ENCODE results near the gene CNNM3.

Gene CNNM3

DNA sequence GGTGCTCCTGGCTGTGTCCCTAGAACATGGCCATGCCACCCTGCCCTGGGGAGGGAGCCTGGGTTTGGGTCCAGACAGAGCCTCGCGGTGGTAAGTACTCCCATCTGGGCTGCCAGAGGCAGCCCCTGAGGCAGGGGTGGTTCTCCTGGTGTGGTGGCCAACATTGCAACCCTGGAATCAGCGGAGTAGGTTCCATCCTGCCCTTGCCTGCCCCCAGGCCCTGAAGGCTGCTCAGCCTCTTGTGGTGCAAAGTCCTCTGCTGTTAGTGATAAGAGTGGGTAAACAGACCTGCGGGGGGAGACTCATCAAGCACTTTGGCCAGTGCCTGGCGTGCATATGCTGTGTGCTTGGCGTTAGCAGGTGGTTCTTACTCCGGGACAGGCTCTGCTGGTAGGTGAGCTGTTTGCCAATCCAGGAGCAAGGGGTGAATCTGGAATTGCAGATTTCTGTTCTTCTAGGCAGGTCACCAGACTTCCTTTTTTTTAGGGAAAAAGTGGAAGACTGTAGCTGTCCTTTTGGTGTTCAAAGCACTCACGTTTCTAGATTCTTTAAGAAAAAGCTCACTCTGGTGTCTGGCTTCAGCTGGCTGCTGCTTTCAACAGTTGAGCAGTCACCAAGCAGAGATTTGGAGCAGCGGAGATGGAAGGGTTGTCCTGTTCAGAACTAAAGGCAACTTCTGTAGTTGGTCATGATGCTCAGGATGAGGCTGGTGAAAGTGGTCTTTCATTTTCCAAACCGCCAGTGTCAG, 3.2 kb downstream of the CNNM3 start:
- DNase-seq: no peak

DNA sequence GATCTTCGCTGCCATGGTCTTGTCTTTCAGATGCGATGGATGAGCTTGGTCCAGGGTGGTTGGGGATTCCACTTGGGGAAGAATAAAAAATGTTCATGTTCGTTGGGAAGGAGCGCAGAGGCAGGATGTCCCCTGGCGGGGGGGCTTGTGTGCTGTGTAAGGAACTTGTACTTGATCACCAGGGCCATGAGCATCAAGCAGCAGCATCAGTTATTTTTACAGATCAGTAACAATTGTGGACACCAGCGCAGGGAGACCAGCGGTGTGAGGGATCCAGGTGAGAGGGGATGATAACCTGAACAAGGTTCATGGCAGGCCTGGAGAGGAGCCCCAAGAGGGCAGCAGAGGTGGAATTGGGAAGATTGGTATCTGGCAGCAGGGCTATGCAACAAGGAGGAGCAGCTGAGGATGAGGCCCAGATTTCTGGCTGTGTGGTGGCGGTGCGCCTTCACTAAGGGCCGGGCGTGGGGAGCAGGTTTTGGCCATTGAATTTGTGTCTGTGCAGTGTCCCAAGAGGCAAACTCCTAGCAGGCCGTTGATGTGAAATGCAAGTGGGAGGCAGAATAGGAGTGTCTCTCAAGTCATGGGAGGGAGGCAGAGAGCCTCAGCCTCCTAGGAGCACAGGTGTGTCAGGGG, 3.9 kb downstream of the CNNM3 start:
- no peak for DNase-seq

DNA sequence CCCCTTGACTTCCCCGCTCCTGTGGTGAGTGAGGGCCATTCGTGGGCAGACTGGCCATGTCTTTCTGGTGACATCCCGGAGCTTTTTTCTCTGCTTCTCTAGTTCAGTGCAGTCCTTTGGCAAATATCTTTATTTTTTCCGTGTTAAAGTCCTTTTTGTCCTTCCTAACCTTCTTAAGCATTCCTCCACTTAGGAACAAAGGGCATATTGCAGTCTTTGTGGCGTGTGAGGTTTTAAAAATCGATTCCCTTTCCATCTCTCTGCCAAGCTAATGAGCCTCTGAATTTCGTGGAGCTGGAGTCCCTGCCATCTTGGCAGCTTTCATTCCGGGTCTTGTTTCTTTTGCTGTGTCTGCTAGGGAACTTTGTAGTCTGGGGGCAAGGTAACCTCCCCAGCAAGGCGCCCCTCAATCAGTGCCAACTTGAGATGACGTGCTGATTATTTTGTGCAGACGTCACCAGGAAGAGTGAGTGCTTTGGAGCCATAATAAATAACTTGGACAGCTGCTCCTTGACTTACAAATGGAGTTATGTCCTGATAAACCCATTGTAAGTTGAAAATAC, 5.1 kb downstream of the CNNM3 start:
- DNase-seq: no peak

DNA sequence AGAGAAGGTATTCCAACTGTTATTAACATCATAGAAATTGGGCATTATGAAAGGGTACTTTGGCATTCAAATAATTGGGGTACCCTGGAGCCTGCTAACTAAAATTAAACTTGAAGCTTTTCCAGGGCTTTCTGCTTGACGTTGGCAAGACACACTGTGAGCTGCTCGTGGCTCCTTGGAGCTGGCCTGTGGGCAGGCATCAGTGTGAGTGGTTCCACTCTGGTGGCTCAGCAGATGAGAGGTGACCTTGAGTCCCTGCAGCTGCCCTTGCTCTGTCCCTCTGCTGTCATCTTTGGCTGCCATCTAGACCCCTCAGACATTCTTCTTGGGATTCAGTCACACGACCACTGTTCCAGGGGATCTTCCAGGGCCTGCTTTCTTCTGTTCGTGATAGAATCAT, 6.7 kb downstream of the CNNM3 start:
- DNase-seq: no peak

GRCh38 chr2:96823198-96823597, 7.1 kb downstream of the CNNM3 start:
- no peak for DNase-seq

DNA sequence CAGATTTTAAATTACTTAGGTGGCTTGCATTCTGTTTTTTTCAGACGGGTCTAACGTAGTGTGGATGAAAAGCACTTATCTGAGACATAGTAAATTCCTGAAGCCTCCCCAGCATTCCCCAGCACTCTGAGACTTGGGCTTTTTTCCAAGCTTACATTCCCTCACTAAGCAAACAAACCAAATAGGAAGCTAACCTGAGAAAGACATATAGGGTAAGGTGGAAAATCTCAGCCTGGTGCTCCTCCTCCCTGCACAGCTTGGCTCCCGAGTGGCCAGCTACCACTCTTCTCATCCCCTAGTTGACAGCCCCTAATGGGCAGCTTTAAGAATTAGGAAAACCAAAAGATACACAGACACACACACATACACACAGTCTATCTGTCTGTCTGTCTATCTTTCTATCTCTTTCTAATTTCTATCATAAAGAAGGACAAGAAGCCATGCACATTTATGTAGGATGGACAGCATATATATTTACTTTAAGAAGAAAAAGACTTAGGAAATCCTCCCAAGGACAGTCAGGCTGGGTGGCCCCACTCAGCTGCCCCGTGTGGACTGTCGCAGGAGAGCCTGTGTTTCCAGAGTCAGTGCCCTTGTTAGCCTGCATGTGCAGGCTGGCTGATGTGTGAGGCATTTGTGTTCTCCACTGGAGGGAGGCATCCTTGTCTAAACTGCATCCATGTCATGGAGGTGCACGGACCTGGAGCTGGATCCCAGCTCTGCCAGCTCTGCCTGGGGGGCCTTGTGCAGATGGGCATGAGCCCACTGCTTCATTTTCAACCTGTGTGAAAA, 8.2 kb downstream of the CNNM3 start:
- DNase-seq: no peak

DNA sequence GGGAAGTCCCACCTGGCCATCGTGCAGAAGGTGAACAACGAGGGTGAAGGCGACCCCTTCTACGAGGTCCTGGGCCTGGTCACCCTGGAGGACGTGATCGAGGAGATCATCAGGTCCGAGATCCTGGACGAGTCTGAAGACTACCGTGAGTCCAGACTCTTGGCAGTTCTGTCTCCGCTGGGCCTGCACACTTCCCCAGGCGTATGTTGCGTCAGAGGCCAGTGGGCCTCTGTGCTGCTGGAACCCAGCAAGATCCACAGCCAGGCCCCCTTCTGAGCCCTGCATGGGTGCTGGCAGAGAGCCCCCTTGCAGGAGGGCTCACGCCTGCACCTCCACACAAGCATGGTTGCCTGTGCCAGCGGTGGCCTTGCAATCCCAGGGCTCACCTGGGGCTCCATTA, 9.0 kb downstream of the CNNM3 start:
- no peak for DNase-seq

- DNase-seq: no peak
These were observed 10.6 kb downstream of the CNNM3 start for GRCh38 chr2:96826546-96827278.

DNA sequence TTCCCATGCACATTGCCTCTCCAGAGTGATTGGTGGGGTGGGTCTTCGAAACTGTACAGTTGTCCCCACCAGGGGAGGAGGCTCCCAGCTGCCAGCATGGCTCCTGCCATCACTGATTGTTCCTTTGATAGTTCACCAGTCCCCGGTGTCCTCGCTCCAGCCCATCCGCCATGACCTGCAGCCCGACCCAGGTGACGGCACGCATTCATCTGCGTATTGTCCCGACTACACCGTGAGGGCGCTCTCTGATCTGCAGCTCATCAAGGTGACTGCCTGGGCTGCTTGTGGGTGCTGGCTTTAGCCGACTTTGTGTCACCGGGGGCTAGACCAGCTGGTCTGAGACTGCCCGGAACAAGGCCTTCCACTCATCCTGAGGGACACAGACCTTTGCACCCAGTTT, 12.4 kb downstream of the CNNM3 start:
- no peak for DNase-seq

GRCh38 chr2:96828874-96829273, 12.8 kb downstream of the CNNM3 start:
- DNase-seq: no peak

DNA sequence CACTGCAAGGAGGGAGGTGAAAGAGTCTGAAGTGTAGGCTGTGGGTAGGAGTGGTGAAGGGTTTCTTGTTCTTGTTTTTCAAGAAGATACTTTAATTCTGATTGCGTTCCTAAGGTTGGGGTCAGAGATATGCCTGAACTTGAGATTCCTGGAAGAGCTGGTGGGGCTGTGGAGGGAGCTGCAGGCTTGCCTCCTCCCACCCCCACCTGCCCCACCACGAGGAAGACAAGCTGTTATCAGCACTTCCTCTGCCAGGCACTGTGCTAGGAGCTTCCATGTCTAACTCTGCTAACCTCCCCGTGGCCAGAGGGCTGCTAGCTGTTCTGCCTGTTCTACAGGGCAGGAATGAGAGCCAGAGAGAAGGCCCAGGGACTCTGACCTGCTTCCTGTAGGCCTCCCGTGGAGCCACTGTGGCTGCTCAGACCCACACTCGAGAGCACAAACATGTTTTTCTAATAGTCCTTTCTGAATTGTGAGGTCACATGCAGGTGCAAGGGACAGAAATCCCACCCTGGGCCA, 14.0 kb downstream of the CNNM3 start:
- DNase-seq: no peak

DNA sequence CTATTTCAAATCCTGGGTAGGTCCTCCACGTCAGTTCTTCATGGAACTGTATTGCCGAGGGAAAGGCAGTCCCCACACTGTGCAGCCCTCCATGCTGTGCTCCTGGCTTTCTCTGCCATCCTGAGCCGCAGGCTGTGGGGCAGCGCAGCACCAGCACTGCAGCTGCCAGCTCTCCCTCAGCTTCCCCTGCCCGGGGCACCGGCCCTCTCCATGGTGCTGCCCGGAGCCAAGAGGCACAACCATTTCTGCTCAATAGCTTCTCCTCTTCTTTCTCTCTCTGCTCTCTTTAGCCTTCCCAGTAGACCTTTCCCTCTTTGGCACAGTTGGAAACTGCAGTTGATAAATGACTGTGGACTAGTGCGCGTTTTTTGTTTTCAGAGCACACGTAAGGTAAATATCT, 15.6 kb downstream of the CNNM3 start:
- DNase-seq: no peak

GRCh38 chr2:96832408-96832753, 16.3 kb downstream of the CNNM3 start:
- no peak for DNase-seq

DNA sequence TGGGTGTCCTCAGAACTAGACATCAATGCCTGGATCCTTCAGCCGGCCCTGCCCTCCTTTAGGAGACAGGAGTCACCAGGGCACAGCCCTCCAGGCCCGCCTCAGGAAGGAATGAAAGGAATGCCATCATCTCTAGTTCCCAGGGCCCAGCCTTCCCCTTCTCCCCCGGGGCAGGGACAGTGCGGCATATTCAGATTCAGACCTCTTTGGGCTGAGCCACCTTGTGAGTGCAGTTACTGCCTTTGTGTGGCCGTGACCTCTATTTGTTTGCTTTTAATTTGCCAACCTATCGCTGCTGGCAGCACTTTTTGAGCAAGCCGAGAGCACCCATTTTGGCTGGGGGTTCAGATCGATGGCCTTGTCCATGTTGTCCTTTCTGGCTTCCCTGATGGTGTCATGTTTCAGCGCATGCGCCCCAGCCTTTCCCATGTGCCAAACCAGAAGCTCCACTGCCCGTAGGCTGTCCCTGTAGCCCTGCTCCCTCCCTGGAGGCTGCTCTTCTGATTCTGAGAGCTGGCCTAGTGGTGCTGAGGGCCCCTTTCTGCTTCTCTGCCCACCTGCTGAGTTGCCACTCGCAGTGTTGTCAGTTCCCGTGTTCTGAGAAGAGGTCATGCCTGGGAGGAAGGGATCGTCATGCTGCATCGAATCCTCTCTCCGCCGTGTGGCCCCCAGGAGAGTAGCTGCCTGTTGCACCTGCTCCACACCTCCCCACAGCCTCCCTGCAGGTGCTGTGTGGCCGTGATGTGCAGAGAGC, 16.9 kb downstream of the CNNM3 start:
- DNase-seq: no peak

DNA sequence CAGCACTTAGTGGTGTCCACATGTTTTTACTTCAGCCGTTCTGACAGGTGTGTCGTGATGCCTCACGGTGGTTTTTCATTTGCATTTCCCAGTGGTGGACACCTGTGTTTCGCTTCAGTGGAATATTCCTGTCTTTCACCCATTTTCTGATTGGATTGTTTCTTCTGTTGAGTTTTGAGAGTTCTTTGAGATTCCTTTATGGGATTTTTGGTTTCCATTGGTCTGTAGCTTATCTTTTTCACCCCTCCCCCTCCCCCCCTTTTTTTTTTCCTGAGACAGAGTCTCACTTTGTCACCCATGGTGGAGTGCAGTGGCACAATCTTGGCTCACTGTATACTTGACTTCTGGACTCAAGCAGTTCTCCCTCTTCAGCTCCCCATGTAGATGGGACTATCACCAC, 19.8 kb downstream of the CNNM3 start:
- no peak for DNase-seq

DNA sequence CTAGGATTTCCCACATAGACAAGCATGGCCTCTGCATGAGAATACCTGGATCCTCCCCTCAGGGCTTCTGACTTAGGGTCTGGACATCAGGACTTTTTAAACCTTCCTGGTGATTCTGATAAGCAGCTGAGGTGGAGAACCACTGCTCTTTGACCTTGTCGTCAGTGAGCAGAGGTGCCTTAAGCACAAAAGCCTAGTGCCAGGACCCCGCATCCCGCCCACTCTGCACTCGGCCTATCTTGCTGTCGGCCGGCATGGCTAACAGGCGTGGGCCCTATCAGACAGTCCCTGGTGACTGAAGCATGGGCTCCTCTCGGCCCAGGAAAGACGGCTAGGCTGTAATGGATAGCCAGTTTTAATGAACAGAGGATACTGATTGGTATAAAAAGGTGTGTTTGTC, 21.5 kb downstream of the CNNM3 start:
- DNase-seq: no peak

DNA sequence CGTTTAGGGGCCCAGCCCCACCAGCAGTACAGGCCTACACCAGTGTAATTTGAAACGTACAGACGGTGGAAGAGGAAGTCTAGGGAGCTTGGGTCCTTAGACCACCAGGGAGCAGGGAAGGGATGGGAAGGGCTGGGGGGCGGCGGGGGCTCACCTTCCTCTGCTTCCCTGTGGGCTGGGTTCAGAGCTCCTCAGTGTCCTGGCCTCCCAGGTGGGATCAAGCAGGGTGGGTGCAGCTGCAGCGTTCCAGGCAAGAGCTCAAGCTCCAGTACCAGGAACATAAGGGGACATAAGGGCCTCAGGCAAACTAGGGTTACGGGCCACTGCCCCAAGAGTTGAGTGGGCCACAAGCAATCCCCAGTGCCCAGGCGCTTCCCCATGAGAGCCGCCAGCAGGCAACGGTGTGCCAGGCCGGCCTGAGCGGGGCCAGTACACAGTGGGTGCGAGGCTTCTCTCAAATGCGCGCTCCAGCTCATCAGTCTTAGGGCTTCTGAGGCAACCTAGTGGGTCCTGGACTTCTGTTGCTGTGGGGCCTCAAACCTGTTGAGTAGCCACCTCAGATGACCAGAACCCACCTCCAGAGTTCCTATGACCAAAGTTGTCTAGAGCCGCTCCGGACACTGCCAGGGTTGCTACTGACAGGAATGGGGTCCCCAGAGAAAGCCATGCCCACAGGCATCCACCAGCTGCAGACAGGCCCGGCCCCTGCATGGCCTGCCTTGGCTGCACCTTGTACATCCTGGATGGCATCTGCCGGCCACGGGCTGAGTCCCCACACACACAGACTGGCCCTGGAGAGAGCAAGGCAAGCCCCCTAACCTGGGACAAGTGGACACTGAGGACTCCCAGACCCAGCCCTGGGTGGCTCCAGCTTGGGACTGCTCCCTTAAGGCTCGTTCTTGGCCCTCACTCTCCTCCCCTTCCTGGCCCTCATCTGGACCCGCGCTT, 22.6 kb downstream of the CNNM3 start:
- DNase-seq: no peak

DNA sequence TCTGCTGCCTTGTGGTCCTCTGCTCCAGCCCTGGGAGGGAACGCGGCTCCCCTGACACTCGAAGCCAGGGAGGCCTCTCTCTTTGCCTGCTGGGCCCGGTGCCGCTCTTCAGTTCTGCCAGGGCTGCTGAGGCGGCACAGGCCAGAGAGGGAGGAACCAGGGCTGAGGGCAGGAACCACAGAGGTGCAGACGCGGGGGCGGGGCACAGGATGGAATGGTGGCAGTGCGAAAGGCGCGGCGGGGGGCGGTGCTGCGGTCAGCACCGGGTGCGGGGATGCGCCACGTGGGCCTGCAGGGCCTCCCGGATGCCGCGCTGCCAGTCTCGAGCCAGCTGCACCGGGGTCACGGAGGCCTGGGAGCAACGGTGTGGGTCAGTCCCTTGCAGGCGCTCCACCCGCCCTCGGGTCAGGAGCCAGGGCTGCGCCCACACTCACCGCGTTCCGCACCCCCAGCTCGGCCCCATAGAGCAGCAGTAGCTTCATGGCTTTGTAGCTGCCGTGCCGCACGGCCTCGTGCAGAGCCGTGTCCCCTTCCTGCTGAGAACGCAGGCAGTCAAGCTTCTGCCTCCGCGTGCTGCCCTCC, 23.3 kb downstream of the CNNM3 start:
- no peak for DNase-seq

DNA sequence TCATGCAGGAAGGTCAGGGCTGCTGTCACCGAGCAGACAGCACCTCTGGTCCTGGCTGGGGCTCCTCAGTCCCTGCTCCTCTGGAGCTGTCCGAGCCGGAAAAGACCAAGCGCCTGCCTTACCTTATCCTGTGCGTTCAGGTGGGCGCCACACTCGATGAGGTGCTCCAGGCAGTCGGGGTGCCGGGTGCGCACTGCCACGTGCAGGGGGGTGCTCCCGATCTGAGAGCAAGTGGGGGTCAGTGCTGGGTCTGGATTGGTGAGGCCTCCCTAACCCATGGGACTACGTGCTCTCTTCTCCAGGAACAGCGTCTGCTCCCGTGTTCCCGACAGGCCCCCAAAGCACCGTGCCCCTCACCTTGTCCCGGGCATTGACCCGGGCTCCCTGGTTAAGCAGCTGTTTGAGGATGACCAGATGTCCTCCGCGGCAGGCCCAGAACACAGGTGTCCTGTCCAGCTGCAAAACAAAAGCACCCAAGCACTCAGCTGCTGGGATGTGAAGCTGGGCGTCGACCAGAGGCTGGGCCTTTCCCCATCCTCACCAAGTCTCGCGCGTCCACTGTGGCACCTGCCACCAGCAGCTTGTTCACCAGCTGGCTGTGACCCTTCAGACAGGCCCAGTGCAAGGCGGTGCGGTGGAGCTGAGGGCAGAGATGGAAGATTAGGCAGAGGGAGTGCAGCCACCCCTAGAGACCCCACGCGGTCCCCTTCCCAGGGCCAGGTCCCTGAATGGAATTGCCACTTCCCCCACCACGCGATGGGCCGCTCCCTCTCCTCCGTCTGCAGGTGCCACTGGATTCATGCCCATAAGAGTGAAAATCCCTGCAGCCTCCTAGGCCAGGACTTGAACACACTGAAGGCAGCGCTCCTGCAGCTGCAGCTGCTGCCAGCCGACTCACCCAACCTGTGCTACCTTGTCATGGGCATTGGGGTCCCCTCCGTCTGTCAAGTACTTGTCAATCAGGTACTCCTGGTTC, 24.1 kb downstream of the CNNM3 start:
- DNase-seq: no peak

All from bone marrow (tissue), 2 donors.